H9 (cell line): ENCODE data around the gene HAUS7. TPM values are rescaled to one million over a fixed set of nuclear protein-coding genes. Genes with fewer than 3 reads are reported as not detected.

Source experiments
- DNase-seq: peaks from one replicate; pipeline ENCODE4 v3.0.0-alpha.2; 2017
- H2AFZ ChIP-seq: one replicate; pipeline ENCODE4 v1.6.1; 2013; ENCODE audit warnings: mild to moderate bottlenecking, low read length, control low read depth, moderate library complexity
- H2AK5ac ChIP-seq: 2 replicates; pipeline ENCODE4 v1.6.1; 2013; ENCODE audit warnings: low read length, control low read depth, mixed read lengths; ENCODE audit not compliant: insufficient read length
- H2BK120ac ChIP-seq: one replicate; pipeline ENCODE4 v1.6.1; 2013; ENCODE audit warnings: low read depth, mild to moderate bottlenecking, low read length, control low read depth, inconsistent platforms; ENCODE audit not compliant: poor library complexity, severe bottlenecking
- H2BK12ac ChIP-seq: 2 replicates; pipeline ENCODE4 v1.6.1; 2013; ENCODE audit warnings: low read length, control low read depth, mixed read lengths, low read depth; ENCODE audit not compliant: insufficient read length
- H2BK15ac ChIP-seq: 2 replicates; pipeline ENCODE4 v1.6.1; 2013; ENCODE audit warnings: low read depth, low read length, control low read depth
- H2BK20ac ChIP-seq: one replicate; pipeline ENCODE4 v1.6.1; 2013; ENCODE audit warnings: low read depth, mild to moderate bottlenecking, low read length, control low read depth, inconsistent platforms; ENCODE audit not compliant: poor library complexity, severe bottlenecking
- H2BK5ac ChIP-seq: 2 replicates; pipeline ENCODE4 v1.6.1; 2013; ENCODE audit warnings: low read length, control low read depth, mixed read lengths; ENCODE audit not compliant: insufficient read length
- H3K14ac ChIP-seq: 2 replicates; pipeline ENCODE4 v1.6.1; 2013; ENCODE audit warnings: low read length, control low read depth; ENCODE audit not compliant: insufficient read depth
- H3K18ac ChIP-seq: 2 replicates; pipeline ENCODE4 v1.6.1; 2013; ENCODE audit warnings: low read depth, mild to moderate bottlenecking, mixed read lengths, low read length, control low read depth; ENCODE audit not compliant: insufficient read length
- H3K23ac ChIP-seq: 2 replicates; pipeline ENCODE4 v1.6.1; 2013; ENCODE audit warnings: low read length, control low read depth, mixed read lengths, low read depth; ENCODE audit not compliant: insufficient read length
- H3K23me2 ChIP-seq: 2 replicates; pipeline ENCODE4 v1.6.1; 2013; ENCODE audit warnings: low read depth, mild to moderate bottlenecking, mixed read lengths, low read length, control low read depth; ENCODE audit not compliant: insufficient read length, poor library complexity, severe bottlenecking
- H3K27ac ChIP-seq: 2 replicates; pipeline ENCODE4 v1.5.1; 2013; ENCODE audit warnings: low read length, control low read depth, mixed read lengths, low read depth; ENCODE audit not compliant: insufficient read length
- H3K27me3 ChIP-seq: 2 replicates; pipeline ENCODE4 v1.6.1; 2013; ENCODE audit warnings: low read length, control low read depth, inconsistent platforms; ENCODE audit not compliant: insufficient read depth
- H3K4ac ChIP-seq: 2 replicates; pipeline ENCODE4 v1.6.1; 2013; ENCODE audit warnings: low read depth, mild to moderate bottlenecking, control low read depth, inconsistent platforms, low read length, moderate library complexity
- H3K4me1 ChIP-seq: 2 replicates; pipeline ENCODE4 v1.6.1; 2013; ENCODE audit warnings: low read length, control low read depth, inconsistent platforms; ENCODE audit not compliant: insufficient read depth
- H3K4me2 ChIP-seq: 2 replicates; pipeline ENCODE4 v1.6.1; 2013; ENCODE audit warnings: low read length, control low read depth, mixed read lengths; ENCODE audit not compliant: insufficient read length, insufficient read depth
- H3K56ac ChIP-seq: 2 replicates; pipeline ENCODE4 v1.6.1; 2013; ENCODE audit warnings: low read depth, mild to moderate bottlenecking, mixed read lengths, low read length, control low read depth; ENCODE audit not compliant: insufficient read length
- H3K79me1 ChIP-seq: 2 replicates; pipeline ENCODE4 v1.6.1; 2013; ENCODE audit warnings: low read depth, mild to moderate bottlenecking, moderate library complexity, low read length, control low read depth, inconsistent platforms; ENCODE audit not compliant: insufficient read depth, poor library complexity, severe bottlenecking
- H3K79me2 ChIP-seq: 2 replicates; pipeline ENCODE4 v1.6.1; 2013; ENCODE audit warnings: low read length, control low read depth, inconsistent platforms; ENCODE audit not compliant: insufficient read depth
- H3K9ac ChIP-seq: 2 replicates; pipeline ENCODE4 v1.6.1; 2013; ENCODE audit warnings: low read length, control low read depth, mixed read lengths; ENCODE audit not compliant: insufficient read length; ENCODE audit errors: extremely low read depth
- H3K9me3 ChIP-seq: one replicate; pipeline ENCODE4 v1.6.1; 2013; ENCODE audit warnings: low read depth, low read length, inconsistent platforms; ENCODE audit not compliant: control insufficient read depth
- H3T11ph ChIP-seq: one replicate; pipeline ENCODE4 v1.6.1; 2013; ENCODE audit warnings: mild to moderate bottlenecking, low read length, control low read depth, inconsistent platforms
- H4K20me1 ChIP-seq: one replicate; pipeline ENCODE4 v1.6.1; 2013; ENCODE audit not compliant: control insufficient read depth, insufficient read length, insufficient read depth
- H4K5ac ChIP-seq: 2 replicates; pipeline ENCODE4 v1.6.1; 2013; ENCODE audit warnings: low read depth, mild to moderate bottlenecking, mixed read lengths, low read length, control low read depth; ENCODE audit not compliant: insufficient read length
- H4K8ac ChIP-seq: replicated peaks from 2 replicates; pipeline ENCODE4 v1.6.1; 2013; ENCODE audit warnings: low read length, control low read depth, mixed read lengths, low read depth; ENCODE audit not compliant: insufficient read length
- H4K91ac ChIP-seq: 2 replicates; pipeline ENCODE4 v1.6.1; 2013; ENCODE audit warnings: low read depth, mild to moderate bottlenecking, moderate library complexity, mixed read lengths, low read length, control low read depth; ENCODE audit not compliant: insufficient read length
- H3K27ac Mint-ChIP-seq, 3 experiments: 2 replicates in 2 of 3; 3 replicates in 1 of 3; pipeline ENCODE4 v1.8.0; 2020 to 2021; ENCODE audit warnings: mixed read lengths in 3 of 3, mild to moderate bottlenecking in 1 of 3, moderate library complexity in 1 of 3
- H3K27me3 Mint-ChIP-seq: 2 replicates; pipeline ENCODE4 v1.8.0; 2021; ENCODE audit warnings: low read depth, mild to moderate bottlenecking, moderate library complexity, mixed read lengths
- H3K36me3 Mint-ChIP-seq, 3 experiments: 2 replicates in 2 of 3; 3 replicates in 1 of 3; pipeline ENCODE4 v1.8.0; 2020 to 2021; ENCODE audit warnings: low read depth in 3 of 3, mixed read lengths in 3 of 3; ENCODE audit not compliant: insufficient read depth in 1 of 3
- H3K4me1 Mint-ChIP-seq, 2 experiments: 2 replicates each; pipeline ENCODE4 v1.8.0; 2020; ENCODE audit warnings: mixed read lengths in 2 of 2
- H3K4me3 Mint-ChIP-seq, 2 experiments: 2 replicates in 1 of 2; 3 replicates in 1 of 2; pipeline ENCODE4 v1.8.0; 2020 to 2021; ENCODE audit warnings: mild to moderate bottlenecking in 2 of 2, mixed read lengths in 2 of 2, moderate library complexity in 1 of 2
- H3K9me3 Mint-ChIP-seq, 2 experiments: 2 replicates in 1 of 2; 3 replicates in 1 of 2; pipeline ENCODE4 v1.8.0; 2020; ENCODE audit warnings: mild to moderate bottlenecking in 2 of 2, mixed read lengths in 2 of 2, moderate library complexity in 1 of 2
- WGBS: extraction: QIAGEN DNeasy Blood & Tissue Kit; methylation state at CpG from one replicate; pipeline ENCODE4 v1.1.7; 2013; ENCODE audit warnings: missing lambda C conversion rate, low lambda C conversion rate, mixed read lengths; ENCODE audit not compliant: insufficient read length; ENCODE audit errors: extremely low coverage; 5-methylcytosine and 5-hydroxymethylcytosine counted together
- total RNA-seq: library from RNA; stranded (reverse); gene quantifications from 2 replicates; pipeline ENCODE4 v1.2.1, GENCODE V29; 2021
- TF ChIP-seq, protein P1 (sequence below): fragments of 200-600 bp; sonication (generic); conservative IDR thresholded peaks from 3 replicates; pipeline ENCODE4 v1.8.0; 2021; ENCODE audit warnings: antibody characterized with exemption, mild to moderate bottlenecking

HAUS7 gene
- total RNA-seq, 1 experiment from 2014 or later = 45.3 TPM

GRCh38 chrX:153475751-153476281, 5.4 kb upstream of the HAUS7 start:
- no peak overlapping the region for H3K4me3 Mint-ChIP-seq
- no peak overlapping the region for H3K27ac Mint-ChIP-seq
- H2BK15ac ChIP-seq = no peak overlapping the region
- no peak overlapping the region for H2AK5ac ChIP-seq
- no peak overlapping the region for H3T11ph ChIP-seq
- no peak overlapping the region for H4K8ac ChIP-seq
- no peaks in the 10 kb centered on the region for H4K20me1 ChIP-seq
- H4K5ac ChIP-seq = no peak overlapping the region
- DNase-seq = no peak
- no peak overlapping the region for H2AFZ ChIP-seq
- H2BK5ac ChIP-seq = no peak overlapping the region
- H3K4me1 Mint-ChIP-seq = peaks cover 2% of the 10 kb centered on the region in 2 experiments; a peak in 3 of 4 replicates
- H3K79me1 ChIP-seq = no peaks in the 10 kb centered on the region
- no peak overlapping the region for H4K91ac ChIP-seq
- no peak overlapping the region for H2BK12ac ChIP-seq
- H3K4me1 ChIP-seq = no peaks in the 10 kb centered on the region; the same call in 1 of the 2 replicates
- H3K79me2 ChIP-seq = no peaks in the 10 kb centered on the region
- H3K27me3 Mint-ChIP-seq = peaks cover 34% of the 10 kb centered on the region
- H3K23ac ChIP-seq = no peak overlapping the region
- H3K14ac ChIP-seq = no peak overlapping the region; the same call in 1 of the 2 replicates
- no peak overlapping the region for H3K9ac ChIP-seq
- WGBS = no CpG with 5 or more reads among the region's 11 CpGs
- H3K4ac ChIP-seq = no peak overlapping the region
- H3K27me3 ChIP-seq = peaks cover 3% of the 10 kb centered on the region
- TF ChIP-seq, protein P1, sequence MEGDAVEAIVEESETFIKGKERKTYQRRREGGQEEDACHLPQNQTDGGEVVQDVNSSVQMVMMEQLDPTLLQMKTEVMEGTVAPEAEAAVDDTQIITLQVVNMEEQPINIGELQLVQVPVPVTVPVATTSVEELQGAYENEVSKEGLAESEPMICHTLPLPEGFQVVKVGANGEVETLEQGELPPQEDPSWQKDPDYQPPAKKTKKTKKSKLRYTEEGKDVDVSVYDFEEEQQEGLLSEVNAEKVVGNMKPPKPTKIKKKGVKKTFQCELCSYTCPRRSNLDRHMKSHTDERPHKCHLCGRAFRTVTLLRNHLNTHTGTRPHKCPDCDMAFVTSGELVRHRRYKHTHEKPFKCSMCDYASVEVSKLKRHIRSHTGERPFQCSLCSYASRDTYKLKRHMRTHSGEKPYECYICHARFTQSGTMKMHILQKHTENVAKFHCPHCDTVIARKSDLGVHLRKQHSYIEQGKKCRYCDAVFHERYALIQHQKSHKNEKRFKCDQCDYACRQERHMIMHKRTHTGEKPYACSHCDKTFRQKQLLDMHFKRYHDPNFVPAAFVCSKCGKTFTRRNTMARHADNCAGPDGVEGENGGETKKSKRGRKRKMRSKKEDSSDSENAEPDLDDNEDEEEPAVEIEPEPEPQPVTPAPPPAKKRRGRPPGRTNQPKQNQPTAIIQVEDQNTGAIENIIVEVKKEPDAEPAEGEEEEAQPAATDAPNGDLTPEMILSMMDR = no peak
- H3K36me3 Mint-ChIP-seq = peaks cover 0 to 9% (median 3%) of the 10 kb centered on the region in 3 experiments; a peak in 3 of 7 replicates
- no peak overlapping the region for H3K4me2 ChIP-seq
- no peaks in the 10 kb centered on the region for H3K23me2 ChIP-seq
- no peak overlapping the region for H3K18ac ChIP-seq
- no peak overlapping the region for H3K56ac ChIP-seq
- H2BK120ac ChIP-seq = no peak overlapping the region
- H3K27ac ChIP-seq = no peak overlapping the region
- H3K9me3 ChIP-seq = peaks cover 16% of the 10 kb centered on the region
- no peak overlapping the region for H2BK20ac ChIP-seq
- H3K9me3 Mint-ChIP-seq = peaks cover 43 to 65% of the 10 kb centered on the region in 2 experiments
